ENCODE measurements around the gene PTH2R.

- TF ChIP-seq CTCF (IDR thresholded peaks at IDR 0.05) (no peak), POLR2A (IDR thresholded peaks at IDR 0.05) (no peak)
Observed at GRCh38 chr2:208407667-208408066, 1.1 kb downstream of the PTH2R start.

Data from breast epithelium (tissue), 3 donors.